WTC11 (cell line): Measurements from ENCODE around the gene C19orf53. TPM values are rescaled to one million over a fixed set of nuclear protein-coding genes. Genes with fewer than 3 reads are reported as not detected.

Source experiments
- ATAC-seq: fragments of 200-7000 bp; cut with Tn5 transposase; 2 replicates; pipeline ENCODE4 v1.10.0; 2021; ENCODE audit warnings: mild to moderate bottlenecking, moderate library complexity
- CTCF ChIA-PET: fragments of 300-600 bp; sonication (Branson Sonifier 250); formaldehyde crosslinking; loops from one replicate; lab custom pipeline; 2021; ENCODE audit warnings: antibody characterized with exemption; lab: Charles Lee
- POLR2A ChIA-PET: fragments of 350-600 bp; sonication (Branson Sonifier 250); formaldehyde crosslinking; loops from one replicate; lab custom pipeline; 2021; ENCODE audit warnings: antibody characterized with exemption; lab: Charles Lee
- DNase-seq: peaks from one replicate; pipeline ENCODE4 v3.0.0; 2021; ENCODE audit warnings: low spot score
- H3K27ac Mint-ChIP-seq: 2 replicates; pipeline ENCODE4 v1.8.0; 2021; ENCODE audit warnings: mixed read lengths
- H3K27me3 Mint-ChIP-seq: 2 replicates; pipeline ENCODE4 v1.8.0; 2021; ENCODE audit warnings: low read depth, mild to moderate bottlenecking, moderate library complexity, mixed read lengths
- H3K36me3 Mint-ChIP-seq: 2 replicates; pipeline ENCODE4 v1.8.0; 2021; ENCODE audit warnings: mixed read lengths
- H3K4me1 Mint-ChIP-seq: 2 replicates; pipeline ENCODE4 v1.8.0; 2022; ENCODE audit warnings: mixed read lengths
- H3K4me3 Mint-ChIP-seq: 2 replicates; pipeline ENCODE4 v1.8.0; 2021; ENCODE audit warnings: mild to moderate bottlenecking, moderate library complexity, mixed read lengths
- H3K9me3 Mint-ChIP-seq: 2 replicates; pipeline ENCODE4 v1.8.0; 2021; ENCODE audit warnings: mixed read lengths
- ARID4B ChIP-seq: sonication (generic); formaldehyde crosslinking; IDR thresholded peaks from 2 replicates; pipeline ENCODE4 v1.8.0; 2023; ENCODE audit warnings: missing genetic modification reagents, mild to moderate bottlenecking, borderline replicate concordance
- CREB1 ChIP-seq: sonication (generic); formaldehyde crosslinking; IDR thresholded peaks from 2 replicates; pipeline ENCODE4 v1.8.0; 2023; ENCODE audit warnings: mild to moderate bottlenecking, missing genetic modification reagents
- ELF4 ChIP-seq: sonication (generic); formaldehyde crosslinking; IDR thresholded peaks from 2 replicates; pipeline ENCODE4 v1.8.1; 2022; ENCODE audit warnings: low read depth, mild to moderate bottlenecking, moderate library complexity, missing genetic modification reagents
- FOXK1 ChIP-seq: sonication (generic); formaldehyde crosslinking; IDR thresholded peaks from 2 replicates; pipeline ENCODE4 v1.8.0; 2022; ENCODE audit warnings: mild to moderate bottlenecking, moderate library complexity, missing genetic modification reagents
- FOXP4 ChIP-seq: sonication (generic); formaldehyde crosslinking; IDR thresholded peaks from 2 replicates; pipeline ENCODE4 v1.8.0; 2022; ENCODE audit warnings: mild to moderate bottlenecking, missing genetic modification reagents
- GRHL2 ChIP-seq: fragments of 250-450 bp; sonication (Bioruptor Pico); IDR thresholded peaks from 2 replicates; pipeline ENCODE4 v1.8.0; 2022; ENCODE audit warnings: mild to moderate bottlenecking, moderate library complexity; ENCODE audit not compliant: insufficient replicate concordance, severe bottlenecking
- MAX ChIP-seq: sonication (generic); formaldehyde crosslinking; IDR thresholded peaks from 2 replicates; pipeline ENCODE4 v1.8.0; 2022; ENCODE audit warnings: mild to moderate bottlenecking, missing genetic modification reagents
- MXD4 ChIP-seq: fragments of 250-450 bp; sonication (Bioruptor Pico); IDR thresholded peaks from 2 replicates; pipeline ENCODE4 v1.8.0; 2021; ENCODE audit warnings: mild to moderate bottlenecking, moderate library complexity, borderline replicate concordance
- NR3C1 ChIP-seq: sonication (generic); formaldehyde crosslinking; conservative IDR thresholded peaks from 2 replicates; pipeline ENCODE4 v1.8.1; 2023; ENCODE audit warnings: low read depth, mild to moderate bottlenecking, missing genetic modification reagents
- TP53 ChIP-seq: sonication (generic); formaldehyde crosslinking; IDR thresholded peaks from 2 replicates; pipeline ENCODE4 v1.8.1; 2023; ENCODE audit warnings: mild to moderate bottlenecking, missing genetic modification reagents
- ZBTB21 ChIP-seq: sonication (generic); formaldehyde crosslinking; IDR thresholded peaks from 2 replicates; pipeline ENCODE4 v1.8.1; 2023; ENCODE audit warnings: mild to moderate bottlenecking, missing genetic modification reagents, borderline replicate concordance
- ZNF121 ChIP-seq: sonication (generic); formaldehyde crosslinking; IDR thresholded peaks from 2 replicates; pipeline ENCODE4 v1.8.0; 2023; ENCODE audit warnings: missing genetic modification reagents
- ZNF263 ChIP-seq: sonication (generic); formaldehyde crosslinking; IDR thresholded peaks from 2 replicates; pipeline ENCODE4 v1.8.1; 2022; ENCODE audit warnings: low read depth, mild to moderate bottlenecking, moderate library complexity, missing genetic modification reagents
- total RNA-seq: library from RNA; stranded (reverse); gene quantifications from 3 replicates; pipeline ENCODE4 v1.2.3, GENCODE V29; 2021
- TF ChIP-seq, protein P1 (sequence below): fragments of 250-450 bp; sonication (Bioruptor Pico); IDR thresholded peaks from 2 replicates; pipeline ENCODE4 v2.1.2; 2022; ENCODE audit warnings: mild to moderate bottlenecking, moderate library complexity

C19orf53 gene
- total RNA-seq, 1 experiment from 2014 or later: 102 TPM

DNA sequence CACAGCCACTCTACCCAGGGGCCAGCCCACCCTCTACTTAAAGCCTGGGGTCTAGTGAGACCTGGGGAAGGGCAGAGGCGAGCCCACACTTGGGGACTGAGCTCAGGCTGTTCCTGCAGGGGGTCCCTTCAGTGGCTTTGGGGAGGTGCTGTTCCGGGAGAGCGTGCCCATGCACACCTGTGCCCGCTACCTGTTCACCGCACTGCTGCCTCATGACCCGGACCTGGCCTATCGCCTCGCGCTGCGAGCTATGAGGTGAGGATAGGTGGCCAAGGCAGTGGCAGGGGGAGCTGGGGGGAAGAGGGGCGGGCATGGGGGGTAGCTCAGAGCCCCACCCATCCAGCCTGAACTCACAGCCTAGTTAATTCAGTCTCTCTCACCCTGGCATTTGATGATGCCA, 45.0 kb downstream of the C19orf53 start (continued):
- TF ChIP-seq ARID4B (CRISPR knock-in tag): no peak

- Mint-ChIP-seq H3K27ac (no peak overlapping the region), H3K27me3 (no peaks in the 10 kb centered on the region), H3K4me1 (peaks cover 9% of the 10 kb centered on the region), H3K36me3 (peaks cover 24% of the 10 kb centered on the region), H3K9me3 (no peaks in the 10 kb centered on the region), H3K4me3 (no peak overlapping the region)
- POLR2A ChIA-PET: no interaction called here
- ATAC-seq (no peak), DNase-seq (no peak)
- CTCF ChIA-PET: interaction anchor here (1.4 kb wide), 1 partner anchor 17 kb away, joined by 5 read pairs; no protein-coding TSS in a partner anchor
- TF ChIP-seq ZNF121 (CRISPR knock-in tag) (peak; percentile 41; the same call in 1 of the 2 replicates), FOXK1 (CRISPR knock-in tag) (no peak)
Measured at GRCh38 chr19:13821292-13821691, 47.0 kb downstream of the C19orf53 start.

GRCh38 chr19:13823256-13823655, 49.0 kb downstream of the C19orf53 start:
- TF ChIP-seq ZNF121 (CRISPR knock-in tag) (no peak), GRHL2 (CRISPR knock-in tag) (no peak), MAX (CRISPR knock-in tag) (no peak), CREB1 (no peak), TP53 (CRISPR knock-in tag) (no peak), ZBTB21 (CRISPR knock-in tag) (no peak), FOXP4 (CRISPR knock-in tag) (no peak), NR3C1 (CRISPR knock-in tag) (no peak), ELF4 (CRISPR knock-in tag) (no peak), MXD4 (CRISPR knock-in tag) (no peak), ZNF263 (CRISPR knock-in tag) (no peak)
- TF ChIP-seq, protein P1, sequence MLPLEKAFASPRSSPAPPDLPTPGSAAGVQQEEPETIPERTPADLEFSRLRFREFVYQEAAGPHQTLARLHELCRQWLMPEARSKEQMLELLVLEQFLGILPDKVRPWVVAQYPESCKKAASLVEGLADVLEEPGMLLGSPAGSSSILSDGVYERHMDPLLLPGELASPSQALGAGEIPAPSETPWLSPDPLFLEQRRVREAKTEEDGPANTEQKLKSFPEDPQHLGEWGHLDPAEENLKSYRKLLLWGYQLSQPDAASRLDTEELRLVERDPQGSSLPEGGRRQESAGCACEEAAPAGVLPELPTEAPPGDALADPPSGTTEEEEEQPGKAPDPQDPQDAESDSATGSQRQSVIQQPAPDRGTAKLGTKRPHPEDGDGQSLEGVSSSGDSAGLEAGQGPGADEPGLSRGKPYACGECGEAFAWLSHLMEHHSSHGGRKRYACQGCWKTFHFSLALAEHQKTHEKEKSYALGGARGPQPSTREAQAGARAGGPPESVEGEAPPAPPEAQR (CRISPR knock-in tag): no peak
- no peak for DNase-seq
- CTCF ChIA-PET: interaction anchor here (1.8 kb wide), 1 partner anchor 39 kb away, joined by 4 read pairs; no protein-coding TSS in a partner anchor
- Mint-ChIP-seq H3K36me3 (peaks cover 30% of the 10 kb centered on the region), H3K27me3 (no peaks in the 10 kb centered on the region), H3K4me3 (no peak overlapping the region), H3K4me1 (peaks cover 17% of the 10 kb centered on the region), H3K27ac (no peak overlapping the region; the same call in 1 of the 2 replicates), H3K9me3 (no peaks in the 10 kb centered on the region)
- POLR2A ChIA-PET: no interaction called here
- no peak for ATAC-seq
